Tibial nerve (tissue), 4 donors: Measurements from ENCODE around the gene PLEKHG4B. TPM values are rescaled to one million over a fixed set of nuclear protein-coding genes. Genes with fewer than 3 reads are reported as not detected.

Experiments
- DNase-seq, 2 donors: peaks; one replicate each; pipeline ENCODE4 v3.0.0-alpha.2; 2019; ENCODE audit warnings: low spot score in 2 of 2
- H3K27ac ChIP-seq, 4 donors: fragments of 200-600 bp; sonication (generic) in 3 of 4; one replicate each; pipeline ENCODE4 v1.5.1; 2017 to 2019; ENCODE audit warnings: mild to moderate bottlenecking in 1 of 4
- H3K27me3 ChIP-seq, 2 donors: fragments of 200-600 bp; sonication (generic) in 1 of 2; one replicate each; pipeline versions ENCODE4 v1.5.1 to v1.6.0; 2017 to 2019
- H3K36me3 ChIP-seq, 3 donors: fragments of 200-600 bp; sonication (generic); one replicate each; pipeline ENCODE4 v1.5.1; 2018 to 2019
- H3K4me1 ChIP-seq, 4 donors: fragments of 200-600 bp; sonication (generic) in 3 of 4; one replicate each; pipeline ENCODE4 v1.5.1; 2017 to 2019
- H3K4me3 ChIP-seq, 4 donors: fragments of 200-600 bp; sonication (generic) in 3 of 4; one replicate each; pipeline ENCODE4 v1.5.1; 2017 to 2019; ENCODE audit warnings: mild to moderate bottlenecking in 1 of 4, moderate library complexity in 1 of 4
- H3K9me3 ChIP-seq, 4 donors: fragments of 200-600 bp; sonication (generic) in 3 of 4; one replicate each; pipeline ENCODE4 v1.5.1; 2017 to 2019
- EP300 ChIP-seq, 2 donors: sonication (generic); formaldehyde crosslinking; IDR thresholded peaks; one replicate each; pipeline ENCODE4 v1.6.1; 2017; ENCODE audit warnings: antibody characterized with exemption in 2 of 2, mild to moderate bottlenecking in 1 of 2
- POLR2A ChIP-seq, 2 donors: fragments of 450-650 bp; IDR thresholded peaks; one replicate each; pipeline ENCODE4 v1.6.1; 2017; ENCODE audit warnings: antibody characterized with exemption in 2 of 2, mild to moderate bottlenecking in 2 of 2, moderate library complexity in 2 of 2
- WGBS, 2 donors: methylation state at CpG; one replicate each; pipeline ENCODE4 v1.1.5; 2018; 5-methylcytosine and 5-hydroxymethylcytosine counted together
- total RNA-seq, 4 donors: library from RNA; depleted of rRNA; stranded (reverse); fragments of >200 nt; gene quantifications; one replicate each; pipeline ENCODE4 v1.1.0, GENCODE V29; 2016
- TF ChIP-seq, protein P1 (sequence below), 5 experiments: fragments of 200-600 bp in 3 of 5; fragments of 450-650 bp in 2 of 5; sonication (generic) in 3 of 5; IDR thresholded peaks; one replicate each; pipeline ENCODE4 v1.5.1; 2016 to 2019; ENCODE audit warnings: antibody characterized with exemption in 5 of 5, mild to moderate bottlenecking in 3 of 5, moderate library complexity in 2 of 5

The PLEKHG4B gene
- total RNA-seq, 4 donors from 2014 or later = under 0.01 to 0.42 (median 0.26) TPM

DNA sequence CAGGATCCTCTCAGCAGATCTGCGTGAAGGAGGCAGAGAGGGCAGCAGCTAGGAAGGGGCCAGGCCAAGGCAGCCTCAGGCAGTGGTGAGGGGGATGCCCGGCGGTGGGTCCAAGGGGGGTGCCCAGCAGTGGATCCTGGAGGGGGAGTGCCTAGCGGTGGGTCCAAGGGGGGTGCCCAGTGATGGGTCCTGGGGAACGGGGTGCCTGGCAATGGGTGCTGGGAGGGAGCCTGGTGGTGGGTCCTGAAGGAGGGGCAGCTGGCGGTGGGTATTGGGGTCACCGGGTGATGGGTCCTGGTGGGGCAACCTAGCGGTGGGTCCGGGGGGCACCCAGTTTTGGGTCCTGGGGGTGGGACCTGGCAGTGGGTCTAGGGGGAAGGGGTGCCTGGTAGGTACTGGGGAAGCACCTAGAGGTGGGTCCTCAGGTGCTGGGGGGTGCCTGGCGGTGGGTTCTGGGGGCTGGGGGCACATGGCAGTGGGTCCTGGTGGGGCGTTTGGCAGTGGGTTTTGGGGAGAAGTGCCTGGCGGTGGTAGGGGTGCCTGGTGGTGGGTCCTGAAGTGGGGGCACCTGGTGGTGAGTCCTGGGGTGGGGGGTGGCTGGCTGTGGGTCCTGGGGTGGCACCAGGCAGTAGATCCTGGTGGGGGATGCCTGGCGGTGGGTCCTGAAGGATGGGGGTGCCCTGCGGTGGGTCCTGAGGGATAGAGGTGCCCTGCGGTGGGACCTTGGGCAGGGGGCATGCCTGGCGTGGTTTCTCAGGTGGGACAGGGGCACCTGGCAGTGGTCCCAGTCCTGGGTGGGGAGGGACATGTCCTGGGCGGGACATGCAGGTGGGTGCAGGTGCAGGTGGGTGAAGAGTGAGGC, 101.2 kb downstream of the PLEKHG4B start:
- TF ChIP-seq, protein P1, sequence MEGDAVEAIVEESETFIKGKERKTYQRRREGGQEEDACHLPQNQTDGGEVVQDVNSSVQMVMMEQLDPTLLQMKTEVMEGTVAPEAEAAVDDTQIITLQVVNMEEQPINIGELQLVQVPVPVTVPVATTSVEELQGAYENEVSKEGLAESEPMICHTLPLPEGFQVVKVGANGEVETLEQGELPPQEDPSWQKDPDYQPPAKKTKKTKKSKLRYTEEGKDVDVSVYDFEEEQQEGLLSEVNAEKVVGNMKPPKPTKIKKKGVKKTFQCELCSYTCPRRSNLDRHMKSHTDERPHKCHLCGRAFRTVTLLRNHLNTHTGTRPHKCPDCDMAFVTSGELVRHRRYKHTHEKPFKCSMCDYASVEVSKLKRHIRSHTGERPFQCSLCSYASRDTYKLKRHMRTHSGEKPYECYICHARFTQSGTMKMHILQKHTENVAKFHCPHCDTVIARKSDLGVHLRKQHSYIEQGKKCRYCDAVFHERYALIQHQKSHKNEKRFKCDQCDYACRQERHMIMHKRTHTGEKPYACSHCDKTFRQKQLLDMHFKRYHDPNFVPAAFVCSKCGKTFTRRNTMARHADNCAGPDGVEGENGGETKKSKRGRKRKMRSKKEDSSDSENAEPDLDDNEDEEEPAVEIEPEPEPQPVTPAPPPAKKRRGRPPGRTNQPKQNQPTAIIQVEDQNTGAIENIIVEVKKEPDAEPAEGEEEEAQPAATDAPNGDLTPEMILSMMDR (IDR thresholded peaks at IDR 0.05) = no peak
- TF ChIP-seq POLR2A (IDR thresholded peaks at IDR 0.05) (no peak), EP300 (IDR thresholded peaks at IDR 0.05) (no peak)
- peaks cover 0 to 6% (median 0%) of the 10 kb centered on the region in 4 donors for H3K4me1 ChIP-seq
- H3K27ac ChIP-seq = no peak overlapping the region
- H3K4me3 ChIP-seq = no peak overlapping the region
- peaks cover 0 to 45% of the 10 kb centered on the region in 2 donors for H3K27me3 ChIP-seq
- no peaks in the 10 kb centered on the region for H3K9me3 ChIP-seq
- H3K36me3 ChIP-seq = peaks cover 0 to 1% (median 0%) of the 10 kb centered on the region in 3 donors
- 79 to 87% methylated on average over 17 of the region's 17 CpGs for WGBS, 2 donors
- no peak for DNase-seq

DNA sequence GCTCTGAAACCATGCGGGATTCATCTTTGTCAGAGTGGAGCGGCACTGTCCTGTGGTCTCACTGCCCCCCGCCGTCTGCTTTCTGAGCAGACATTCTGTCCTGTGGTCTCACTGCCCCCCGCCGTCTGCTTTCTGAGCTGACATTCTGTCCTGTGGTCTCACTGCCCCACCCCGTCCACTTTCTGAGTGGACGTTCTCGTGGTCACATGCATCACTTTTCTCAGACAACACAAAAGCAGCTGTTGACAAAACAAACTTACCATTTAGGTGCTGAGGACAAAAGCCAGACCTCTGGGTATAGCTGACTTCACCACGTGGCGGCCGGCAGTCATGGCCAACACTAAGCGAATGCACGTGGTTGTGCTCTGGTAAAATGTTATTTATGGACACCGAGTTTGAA, 102.1 kb downstream of the PLEKHG4B start:
- 85% methylated on average over 15 of the region's 15 CpGs for WGBS, 2 donors
- peaks cover 0 to 40% of the 10 kb centered on the region in 2 donors for H3K27me3 ChIP-seq
- TF ChIP-seq, protein P1 (IDR thresholded peaks at IDR 0.05) = no peak
- TF ChIP-seq POLR2A (IDR thresholded peaks at IDR 0.05) (no peak), EP300 (IDR thresholded peaks at IDR 0.05) (no peak)

DNA sequence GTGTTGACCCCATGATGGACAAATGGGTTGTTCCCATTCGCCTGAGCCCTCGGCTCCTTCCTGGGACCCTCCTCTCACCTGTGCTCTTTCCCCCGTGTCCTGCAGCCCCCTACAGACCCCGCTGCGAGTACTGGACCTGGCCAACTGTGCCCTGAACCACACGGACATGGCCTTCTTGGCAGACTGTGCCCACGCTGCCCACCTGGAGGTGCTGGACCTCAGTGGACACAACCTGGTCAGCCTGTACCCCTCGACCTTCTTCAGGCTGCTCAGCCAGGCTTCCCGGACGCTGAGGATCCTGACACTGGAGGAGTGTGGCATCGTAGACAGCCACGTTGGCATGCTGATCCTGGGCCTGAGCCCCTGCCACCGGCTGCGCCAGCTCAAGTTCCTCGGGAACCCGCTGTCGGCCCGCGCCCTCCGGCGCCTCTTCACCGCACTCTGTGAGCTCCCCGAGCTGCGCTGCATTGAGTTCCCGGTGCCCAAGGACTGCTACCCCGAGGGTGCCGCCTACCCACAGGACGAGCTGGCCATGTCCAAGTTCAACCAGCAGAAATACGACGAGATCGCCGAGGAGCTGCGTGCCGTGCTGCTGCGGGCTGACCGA, 102.7 kb downstream of the PLEKHG4B start:
- Histone ChIP-seq H3K4me1 (no peaks in the 10 kb centered on the region), H3K27ac (no peak overlapping the region), H3K4me3 (no peak overlapping the region), H3K9me3 (no peaks in the 10 kb centered on the region), H3K36me3 (peaks cover 0 to 16% (median 0%) of the 10 kb centered on the region in 3 donors), H3K27me3 (peaks cover 0 to 34% of the 10 kb centered on the region in 2 donors)
- 91 to 93% methylated on average over 33 to 34 of the region's 36 CpGs for WGBS, 2 donors
- no peak for DNase-seq
- TF ChIP-seq POLR2A (IDR thresholded peaks at IDR 0.05) = no peak
- TF ChIP-seq EP300 (IDR thresholded peaks at IDR 0.05) = no peak
- TF ChIP-seq, protein P1 (IDR thresholded peaks at IDR 0.05) = no peak

More for the DNA sequence above, 102.1 kb downstream of the PLEKHG4B start:
- Histone ChIP-seq H3K9me3 (no peaks in the 10 kb centered on the region), H3K27ac (no peak overlapping the region), H3K4me3 (no peak overlapping the region), H3K4me1 (no peaks in the 10 kb centered on the region), H3K36me3 (peaks cover 0 to 10% (median 0%) of the 10 kb centered on the region in 3 donors)
- DNase-seq = no peak

DNA sequence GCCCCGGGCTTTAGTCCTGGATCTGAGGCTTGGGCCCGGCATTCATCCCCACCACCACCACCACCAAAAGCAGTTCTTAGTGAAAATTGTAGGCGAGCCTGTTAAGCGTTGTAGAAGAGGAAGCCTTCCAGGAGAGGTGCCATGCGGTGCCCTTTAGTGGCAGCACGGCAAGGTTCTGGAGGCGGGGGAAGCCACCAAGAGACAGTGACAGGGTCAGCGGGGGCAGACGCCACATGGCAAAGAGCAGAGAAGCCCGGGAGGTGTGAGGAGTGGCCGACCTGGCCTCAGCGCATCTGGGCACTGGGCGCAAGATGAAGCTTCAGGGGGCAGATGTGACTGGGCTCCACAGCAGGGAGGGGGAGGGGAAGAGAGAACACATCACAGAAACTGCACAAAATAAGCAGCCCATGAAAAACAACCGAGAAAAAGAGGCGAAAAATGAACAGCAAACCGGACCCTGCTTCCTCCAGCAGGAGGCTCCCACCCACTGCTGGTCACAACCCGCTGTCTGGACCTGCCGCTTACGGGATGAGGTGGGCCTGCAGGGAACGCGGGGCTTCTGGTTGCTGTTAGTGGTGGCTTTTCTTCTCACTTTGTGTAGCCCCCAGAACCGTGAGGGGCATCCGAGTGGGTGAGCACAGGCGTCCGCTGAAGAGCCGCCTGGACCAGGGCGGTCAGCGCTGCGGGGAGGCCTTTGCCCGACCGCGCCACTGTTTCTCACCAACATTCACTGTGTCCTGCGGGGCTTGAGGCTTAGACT, 103.6 kb downstream of the PLEKHG4B start:
- TF ChIP-seq EP300 (IDR thresholded peaks at IDR 0.05) = no peak
- TF ChIP-seq POLR2A (IDR thresholded peaks at IDR 0.05) = no peak
- TF ChIP-seq, protein P1 (IDR thresholded peaks at IDR 0.05) = no peak
- Histone ChIP-seq H3K27ac (no peak overlapping the region), H3K27me3 (peaks cover 0 to 25% of the 10 kb centered on the region in 2 donors), H3K9me3 (no peaks in the 10 kb centered on the region), H3K4me1 (no peaks in the 10 kb centered on the region), H3K36me3 (peaks cover 0 to 19% (median 0%) of the 10 kb centered on the region in 3 donors), H3K4me3 (no peak overlapping the region)
- no peak for DNase-seq
- WGBS, 2 donors = 76 to 78% methylated on average over 30 to 33 of the region's 33 CpGs
